K562 (cell line): ENCODE measurements around the gene DHX57.

Source experiments
- CBX8 ChIP-seq: fragments of 200-600 bp; sonication (generic); IDR thresholded peaks from 2 replicates; pipeline ENCODE4 v1.6.1; 2012; ENCODE audit warnings: borderline replicate concordance, mixed run types, low read depth, mild to moderate bottlenecking, moderate library complexity, mixed read lengths, low read length, control low read depth, inconsistent platforms; ENCODE audit not compliant: poor library complexity, severe bottlenecking; ENCODE audit errors: extremely low read depth
- CREB1 ChIP-seq, 2 experiments: sonication (generic) in 1 of 2; formaldehyde crosslinking in 1 of 2; IDR thresholded peaks; 2 replicates each; pipeline versions ENCODE4 v1.6.1 to v1.8.0; 2012 to 2022; ENCODE audit warnings: inconsistent platforms in 1 of 2, mild to moderate bottlenecking in 1 of 2, missing genetic modification reagents in 1 of 2, moderate library complexity in 1 of 2
- HDGF ChIP-seq: fragments of 450-650 bp; IDR thresholded peaks from 2 replicates; pipeline ENCODE4 v1.6.1; 2016
- POLR2A ChIP-seq: fragments of 450-650 bp; conservative IDR thresholded peaks from 2 replicates; pipeline ENCODE4 v1.6.1; 2016
- POLR3A ChIP-seq: IDR thresholded peaks from 2 replicates; pipeline ENCODE4 v1.6.1; 2011; ENCODE audit warnings: borderline replicate concordance, mild to moderate bottlenecking, moderate library complexity; ENCODE audit not compliant: insufficient read length, insufficient read depth; ENCODE audit errors: extremely low read depth
- SIX5 ChIP-seq, 2 experiments: IDR thresholded peaks; 2 replicates each; pipeline ENCODE4 v1.6.1; 2011; ENCODE audit warnings: low read length in 2 of 2, borderline replicate concordance in 1 of 2, low read depth in 1 of 2, mild to moderate bottlenecking in 1 of 2, moderate library complexity in 1 of 2; ENCODE audit not compliant: insufficient read depth in 1 of 2
- TCF7L2 ChIP-seq: fragments of 150-350 bp; IDR thresholded peaks from 2 replicates; pipeline ENCODE4 v1.6.1; 2016; ENCODE audit warnings: low read depth, mild to moderate bottlenecking, low read length, moderate library complexity
- ZBTB43 ChIP-seq: sonication (generic); formaldehyde crosslinking; IDR thresholded peaks from 2 replicates; pipeline ENCODE4 v1.8.0; 2023; ENCODE audit warnings: mild to moderate bottlenecking, missing genetic modification reagents
- ZFP30 ChIP-seq: fragments of 250-450 bp; sonication (Bioruptor Pico); IDR thresholded peaks from 2 replicates; pipeline ENCODE4 v1.8.0; 2022; ENCODE audit warnings: moderate library complexity, mild to moderate bottlenecking, inconsistent platforms, borderline replicate concordance

- no peak for TF ChIP-seq CREB1 (IDR thresholded peaks at IDR 0.05)
- TF ChIP-seq CREB1 (CRISPR knock-in tag; IDR thresholded peaks at IDR 0.05): no peak
- no peak for TF ChIP-seq POLR3A
- TF ChIP-seq ZBTB43: no peak
- TF ChIP-seq ZFP30 (CRISPR knock-in tag): no peak
- TF ChIP-seq HDGF: no peak
- TF ChIP-seq POLR2A: no peak
- no peak for TF ChIP-seq CBX8
- no peak for TF ChIP-seq TCF7L2
- no peak for TF ChIP-seq SIX5 (IDR thresholded peaks at IDR 0.05; ENCODE audit: borderline replicate concordance in 1 of 2, insufficient read depth in 1 of 2, low read depth in 1 of 2, low read length in 2 of 2)
Observed at GRCh38 chr2:38789691-38790090, 86.0 kb downstream of the DHX57 start.
